ENCODE measurements around the gene NEUROG3.

The NEUROG3 gene

DNA sequence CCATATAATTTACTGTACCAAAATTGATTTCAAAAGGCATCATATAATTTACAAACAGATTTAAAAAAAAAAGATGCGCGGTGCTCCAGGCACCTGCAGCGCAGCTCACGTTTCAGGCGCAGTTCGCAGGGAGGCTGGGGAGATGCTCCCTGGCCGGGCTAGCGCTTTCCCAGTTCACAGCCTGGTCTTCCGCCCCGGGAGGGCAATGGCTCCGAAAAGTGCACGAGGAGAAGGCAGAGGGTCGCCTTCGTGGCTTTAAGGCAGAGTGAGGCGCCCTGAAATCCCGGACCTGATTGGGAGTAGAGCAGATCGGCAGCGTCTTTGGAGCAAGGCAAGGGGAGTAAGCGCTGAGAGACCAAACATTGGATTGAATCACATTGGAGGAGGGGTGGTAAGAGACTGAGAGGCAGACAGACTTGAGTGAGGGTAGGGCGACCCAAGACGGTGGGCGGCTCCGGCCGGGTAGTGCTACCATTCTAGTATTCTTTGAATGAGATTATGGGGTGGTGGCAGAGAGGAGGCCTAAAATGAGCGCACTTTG, 1.5 kb downstream of the NEUROG3 start:
- ChIA-PET CTCF (no interaction called here), POLR2A (no interaction called here)
- peaks cover 0 to 7% (median 0%) of the 10 kb centered on the region in 5 experiments for H3K9me3 ChIP-seq (ENCODE audit: control extremely low read depth in 1 of 5, control insufficient read depth in 4 of 5, insufficient read depth in 2 of 5, low read depth in 1 of 5, low read length in 4 of 5)
- H3K36me3 ChIP-seq (ENCODE audit: control insufficient read depth in 4 of 4, insufficient read depth in 4 of 4, low read length in 3 of 4), result no peaks in the 10 kb centered on the region
- H3K4me3 ChIP-seq (ENCODE audit: control insufficient read depth in 1 of 7, extremely low read depth in 1 of 7, insufficient read depth in 4 of 7, low read depth in 2 of 7, low read length in 6 of 7), result no peak overlapping the region
- H3K4me1 ChIP-seq (ENCODE audit: control extremely low read depth in 1 of 4, control insufficient read depth in 4 of 4, insufficient read depth in 4 of 4, low read length in 3 of 4), result peaks cover 0 to 35% (median 26%) of the 10 kb centered on the region in 4 experiments
- 4% methylated on average over 25 of the region's 25 CpGs for WGBS (ENCODE audit: insufficient coverage)
- H3K27me3 ChIP-seq (replicated peaks in 2 of 5; ENCODE audit: control insufficient read depth in 4 of 5, insufficient read depth in 5 of 5, low read length in 4 of 5), result peaks cover 16 to 100% (median 72%) of the 10 kb centered on the region in 5 experiments
- DNase-seq, result no peak
- no peak overlapping the region for H3K27ac ChIP-seq (ENCODE audit: insufficient read depth in 1 of 2, low read depth in 1 of 2, low read length in 2 of 2, poor library complexity in 1 of 2, severe bottlenecking in 2 of 2)

DNA sequence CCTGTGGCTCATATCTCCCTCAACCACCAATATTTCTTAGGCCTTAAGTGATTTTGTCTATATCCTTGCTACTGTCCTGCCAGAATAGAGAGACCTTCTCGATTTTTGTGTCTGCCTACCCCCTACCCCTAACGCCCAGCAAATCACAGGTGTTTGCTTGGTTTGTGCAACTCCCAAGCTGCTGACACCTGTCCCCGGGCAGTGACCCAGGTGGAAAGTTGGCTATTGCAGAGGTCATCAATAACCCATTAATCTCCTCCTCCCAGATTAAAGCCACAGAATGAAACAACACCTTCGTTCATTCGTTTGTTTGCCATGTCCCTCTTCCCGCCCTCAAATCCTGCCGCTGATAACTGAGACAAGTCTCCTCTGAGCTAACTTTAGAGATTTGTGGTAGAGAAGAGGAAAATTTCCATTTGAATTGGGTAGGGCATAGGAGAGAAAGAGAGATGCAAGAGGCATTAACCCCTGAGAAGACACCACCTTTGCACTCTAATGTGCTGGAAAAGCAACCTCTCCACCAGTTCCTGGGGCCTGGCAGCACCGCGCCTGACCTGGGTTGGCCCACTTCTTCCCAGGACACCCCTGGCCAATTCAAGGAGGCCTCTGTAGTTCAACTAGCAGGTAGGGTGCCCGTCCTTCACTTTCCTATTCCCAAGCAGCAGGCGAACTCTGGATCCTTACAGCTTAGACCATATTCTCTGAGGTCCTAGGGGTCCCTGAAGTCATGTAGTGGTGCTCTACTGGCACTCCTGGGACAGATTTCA, 3.0 kb downstream of the NEUROG3 start:
- WGBS (ENCODE audit: insufficient coverage), result 2% methylated on average over 6 of the region's 11 CpGs
- H3K4me3 ChIP-seq (ENCODE audit: control insufficient read depth in 1 of 7, extremely low read depth in 1 of 7, insufficient read depth in 4 of 7, low read depth in 2 of 7, low read length in 6 of 7), result no peak overlapping the region
- POLR2A ChIA-PET, result no interaction called here

DNA sequence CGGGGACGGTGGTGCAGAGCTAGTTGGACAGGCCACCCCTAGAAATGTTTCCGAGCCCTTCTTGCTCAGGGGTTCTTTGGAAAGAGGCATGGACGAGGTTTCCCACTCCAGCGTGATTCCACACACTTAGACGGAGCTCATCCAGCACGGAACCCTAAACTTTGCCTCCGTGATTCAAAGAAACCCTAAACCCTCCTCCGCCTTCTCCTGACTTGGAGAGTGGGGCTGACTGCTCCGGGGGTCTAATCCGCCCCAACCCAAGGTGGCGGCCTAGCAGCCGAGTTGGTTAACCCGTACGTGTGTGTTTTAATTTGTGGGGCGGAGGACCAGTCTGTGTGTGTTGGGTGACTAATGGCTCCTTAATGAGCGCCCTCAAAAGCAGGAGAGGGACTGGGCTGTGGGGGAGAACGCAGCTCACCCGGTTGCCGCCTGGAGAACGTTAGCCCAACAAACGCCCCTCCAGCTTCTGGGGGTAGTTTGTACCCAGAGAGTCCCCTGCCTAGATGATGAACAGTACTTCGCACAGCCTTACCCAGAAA, 3.8 kb downstream of the NEUROG3 start:
- CTCF ChIA-PET, result interaction anchor here (1.2 kb wide), 1 partner anchor 68 kb away, joined by 3 read pairs; no protein-coding TSS in a partner anchor
- H3K27me3 ChIP-seq (replicated peaks in 2 of 5; ENCODE audit: control insufficient read depth in 4 of 5, insufficient read depth in 5 of 5, low read length in 4 of 5), result peaks cover 16 to 98% (median 57%) of the 10 kb centered on the region in 5 experiments
- no peak overlapping the region for H3K27ac ChIP-seq (ENCODE audit: insufficient read depth in 1 of 2, low read depth in 1 of 2, low read length in 2 of 2, poor library complexity in 1 of 2, severe bottlenecking in 2 of 2)
- no peaks in the 10 kb centered on the region for H3K36me3 ChIP-seq (ENCODE audit: control insufficient read depth in 4 of 4, insufficient read depth in 4 of 4, low read length in 3 of 4)
- DNase-seq, result no peak
- POLR2A ChIA-PET, result no interaction called here
- peaks cover 0 to 7% (median 0%) of the 10 kb centered on the region in 5 experiments for H3K9me3 ChIP-seq (ENCODE audit: control extremely low read depth in 1 of 5, control insufficient read depth in 4 of 5, insufficient read depth in 2 of 5, low read depth in 1 of 5, low read length in 4 of 5)
- H3K4me1 ChIP-seq (ENCODE audit: control extremely low read depth in 1 of 4, control insufficient read depth in 4 of 4, insufficient read depth in 4 of 4, low read length in 3 of 4), result peaks cover 0 to 33% (median 25%) of the 10 kb centered on the region in 4 experiments
- WGBS (ENCODE audit: insufficient coverage), result 8% methylated on average over 22 of the region's 23 CpGs
- H3K4me3 ChIP-seq (ENCODE audit: control insufficient read depth in 1 of 7, extremely low read depth in 1 of 7, insufficient read depth in 4 of 7, low read depth in 2 of 7, low read length in 6 of 7), result no peak overlapping the region

More for the DNA sequence above, 3.0 kb downstream of the NEUROG3 start:
- Histone ChIP-seq H3K27ac (ENCODE audit: insufficient read depth in 1 of 2, low read depth in 1 of 2, low read length in 2 of 2, poor library complexity in 1 of 2, severe bottlenecking in 2 of 2) (no peak overlapping the region), H3K9me3 (ENCODE audit: control extremely low read depth in 1 of 5, control insufficient read depth in 4 of 5, insufficient read depth in 2 of 5, low read depth in 1 of 5, low read length in 4 of 5) (peaks cover 0 to 7% (median 0%) of the 10 kb centered on the region in 5 experiments), H3K4me1 (ENCODE audit: control extremely low read depth in 1 of 4, control insufficient read depth in 4 of 4, insufficient read depth in 4 of 4, low read length in 3 of 4) (peaks cover 0 to 35% (median 26%) of the 10 kb centered on the region in 4 experiments), H3K27me3 (replicated peaks in 2 of 5; ENCODE audit: control insufficient read depth in 4 of 5, insufficient read depth in 5 of 5, low read length in 4 of 5) (peaks cover 16 to 99% (median 65%) of the 10 kb centered on the region in 5 experiments), H3K36me3 (ENCODE audit: control insufficient read depth in 4 of 4, insufficient read depth in 4 of 4, low read length in 3 of 4) (no peaks in the 10 kb centered on the region)
- CTCF ChIA-PET, result no interaction called here
- no peak for DNase-seq

DNA sequence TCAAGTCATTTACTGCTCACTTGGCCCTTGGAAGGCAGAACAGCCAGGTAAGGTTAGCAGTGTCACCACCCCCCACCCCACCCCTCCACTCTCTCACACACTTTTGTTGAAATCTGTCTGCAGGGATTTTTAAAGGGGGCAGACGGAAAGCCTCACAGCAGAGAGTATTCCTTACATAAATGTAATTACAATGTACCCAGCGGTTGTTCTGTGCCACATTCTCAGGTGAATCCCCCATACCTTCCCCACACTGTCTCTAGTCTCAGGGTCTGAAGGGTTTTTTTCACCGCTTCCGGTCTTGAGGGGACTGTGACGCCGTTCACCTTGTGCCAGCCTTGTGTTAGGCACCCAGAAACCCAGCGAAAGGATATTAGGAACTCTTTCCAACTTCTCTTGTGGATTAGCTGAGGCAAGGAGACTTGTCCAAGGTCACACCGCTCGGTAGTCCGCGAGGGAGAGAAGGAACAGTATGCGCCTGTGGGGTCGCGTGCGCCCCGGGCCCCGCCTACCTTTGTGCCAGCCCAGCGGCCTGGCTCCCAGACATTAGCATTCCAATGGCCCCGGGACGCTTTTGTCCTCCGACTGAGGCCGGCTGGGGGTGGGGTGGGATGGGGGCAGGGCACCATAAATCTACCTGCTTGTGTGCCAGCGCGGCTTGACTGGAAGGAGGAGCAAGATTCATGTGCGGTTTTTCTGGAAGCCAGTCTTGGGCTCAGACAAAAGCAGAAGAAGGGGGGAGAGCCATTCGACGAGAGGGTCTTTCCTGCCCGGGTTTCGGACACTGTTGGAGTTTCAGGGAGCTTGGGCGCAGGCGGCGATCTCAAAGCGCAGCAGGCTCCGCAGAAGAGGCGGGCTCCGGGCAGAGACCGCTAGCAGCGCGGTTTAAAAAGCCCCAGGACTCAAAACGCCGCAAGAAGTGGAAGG, 4.5 kb downstream of the NEUROG3 start:
- ChIA-PET POLR2A (no interaction called here), CTCF (interaction anchor here (1.2 kb wide), 1 partner anchor 68 kb away, joined by 3 read pairs; no protein-coding TSS in a partner anchor)
- no peak for DNase-seq
- Histone ChIP-seq H3K27ac (ENCODE audit: insufficient read depth in 1 of 2, low read depth in 1 of 2, low read length in 2 of 2, poor library complexity in 1 of 2, severe bottlenecking in 2 of 2) (no peak overlapping the region), H3K4me3 (ENCODE audit: control insufficient read depth in 1 of 7, extremely low read depth in 1 of 7, insufficient read depth in 4 of 7, low read depth in 2 of 7, low read length in 6 of 7) (no peak overlapping the region), H3K9me3 (ENCODE audit: control extremely low read depth in 1 of 5, control insufficient read depth in 4 of 5, insufficient read depth in 2 of 5, low read depth in 1 of 5, low read length in 4 of 5) (peaks cover 0 to 7% (median 0%) of the 10 kb centered on the region in 5 experiments), H3K27me3 (replicated peaks in 2 of 5; ENCODE audit: control insufficient read depth in 4 of 5, insufficient read depth in 5 of 5, low read length in 4 of 5) (peaks cover 12 to 98% (median 57%) of the 10 kb centered on the region in 5 experiments), H3K4me1 (ENCODE audit: control extremely low read depth in 1 of 4, control insufficient read depth in 4 of 4, insufficient read depth in 4 of 4, low read length in 3 of 4) (peaks cover 0 to 26% (median 18%) of the 10 kb centered on the region in 4 experiments), H3K36me3 (ENCODE audit: control insufficient read depth in 4 of 4, insufficient read depth in 4 of 4, low read length in 3 of 4) (no peaks in the 10 kb centered on the region)
- WGBS (ENCODE audit: insufficient coverage), result 6% methylated on average over 38 of the region's 41 CpGs

DNA sequence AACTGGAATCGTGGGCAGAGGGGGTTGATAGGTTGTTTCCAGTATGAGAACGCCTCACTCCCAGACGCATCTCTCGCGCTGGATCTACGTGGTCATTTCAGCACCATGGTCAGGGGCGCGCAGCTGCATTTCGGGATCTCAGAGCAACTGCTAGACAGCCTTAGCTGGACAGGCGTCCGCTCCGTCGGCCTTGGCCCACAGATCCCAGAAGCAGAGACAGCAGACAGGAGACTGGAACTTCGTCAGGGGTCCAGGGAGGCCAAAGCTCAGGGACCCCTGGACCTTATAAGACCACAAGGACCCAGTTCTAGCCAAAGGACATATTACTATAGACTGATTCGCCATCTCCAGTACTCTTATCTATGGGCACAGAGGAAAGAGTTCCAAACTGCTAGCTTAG, 5.3 kb downstream of the NEUROG3 start:
- WGBS (ENCODE audit: insufficient coverage), result 7% methylated on average over 15 of the region's 15 CpGs
- Histone ChIP-seq H3K4me1 (ENCODE audit: control extremely low read depth in 1 of 4, control insufficient read depth in 4 of 4, insufficient read depth in 4 of 4, low read length in 3 of 4) (peaks cover 0 to 18% (median 11%) of the 10 kb centered on the region in 4 experiments), H3K27me3 (replicated peaks in 2 of 5; ENCODE audit: control insufficient read depth in 4 of 5, insufficient read depth in 5 of 5, low read length in 4 of 5) (peaks cover 12 to 94% (median 57%) of the 10 kb centered on the region in 5 experiments), H3K4me3 (ENCODE audit: control insufficient read depth in 1 of 7, extremely low read depth in 1 of 7, insufficient read depth in 4 of 7, low read depth in 2 of 7, low read length in 6 of 7) (no peak overlapping the region), H3K27ac (ENCODE audit: insufficient read depth in 1 of 2, low read depth in 1 of 2, low read length in 2 of 2, poor library complexity in 1 of 2, severe bottlenecking in 2 of 2) (no peak overlapping the region), H3K36me3 (ENCODE audit: control insufficient read depth in 4 of 4, insufficient read depth in 4 of 4, low read length in 3 of 4) (no peaks in the 10 kb centered on the region), H3K9me3 (ENCODE audit: control extremely low read depth in 1 of 5, control insufficient read depth in 4 of 5, insufficient read depth in 2 of 5, low read depth in 1 of 5, low read length in 4 of 5) (peaks cover 0 to 7% (median 0%) of the 10 kb centered on the region in 5 experiments)
- POLR2A ChIA-PET, result no interaction called here
- CTCF ChIA-PET, result interaction anchor here (1.4 kb wide), 1 partner anchor 9 kb away, joined by 5 read pairs; no protein-coding TSS in a partner anchor
- DNase-seq, result peak in 2 of 3 donors; percentile 68 to 70

DNA sequence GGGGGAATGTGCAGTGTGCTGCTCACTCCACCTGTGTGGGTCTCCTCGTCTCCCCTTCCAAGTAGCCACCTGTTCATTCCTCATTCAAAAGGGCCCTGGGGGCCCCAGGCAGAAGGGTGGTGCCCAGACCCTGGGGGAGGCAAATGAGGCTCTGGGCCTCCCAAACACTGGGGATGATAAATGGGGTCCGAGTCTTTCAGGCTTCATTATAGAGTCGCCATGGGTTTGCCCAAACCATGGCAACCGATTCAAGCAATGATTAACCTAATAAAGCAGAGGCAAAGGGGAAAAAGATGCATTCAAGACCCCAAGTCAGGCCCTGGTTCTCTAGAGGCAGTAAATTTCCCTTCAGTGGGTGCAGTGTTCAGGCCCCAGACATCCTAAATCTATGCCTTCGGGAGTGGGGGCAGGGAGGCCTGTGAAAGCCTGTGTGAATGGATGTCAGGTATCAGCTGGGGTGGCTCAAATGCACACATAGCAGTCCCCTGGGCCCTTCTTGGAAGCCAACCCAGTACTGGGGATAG, 10.4 kb downstream of the NEUROG3 start:
- Histone ChIP-seq H3K4me1 (ENCODE audit: control extremely low read depth in 1 of 4, control insufficient read depth in 4 of 4, insufficient read depth in 4 of 4, low read length in 3 of 4) (peaks cover 0 to 7% (median 3%) of the 10 kb centered on the region in 4 experiments), H3K9me3 (ENCODE audit: control extremely low read depth in 1 of 5, control insufficient read depth in 4 of 5, insufficient read depth in 2 of 5, low read depth in 1 of 5, low read length in 4 of 5) (peaks cover 0 to 4% (median 0%) of the 10 kb centered on the region in 5 experiments), H3K4me3 (ENCODE audit: control insufficient read depth in 1 of 7, extremely low read depth in 1 of 7, insufficient read depth in 4 of 7, low read depth in 2 of 7, low read length in 6 of 7) (no peak overlapping the region), H3K36me3 (ENCODE audit: control insufficient read depth in 4 of 4, insufficient read depth in 4 of 4, low read length in 3 of 4) (no peaks in the 10 kb centered on the region), H3K27ac (ENCODE audit: insufficient read depth in 1 of 2, low read depth in 1 of 2, low read length in 2 of 2, poor library complexity in 1 of 2, severe bottlenecking in 2 of 2) (no peak overlapping the region), H3K27me3 (replicated peaks in 2 of 5; ENCODE audit: control insufficient read depth in 4 of 5, insufficient read depth in 5 of 5, low read length in 4 of 5) (peaks cover 7 to 44% (median 21%) of the 10 kb centered on the region in 5 experiments)
- WGBS (ENCODE audit: insufficient coverage), result 83% methylated on average over 3 of the region's 5 CpGs
- CTCF ChIA-PET, result no interaction called here
- DNase-seq, result no peak
- POLR2A ChIA-PET, result no interaction called here

All from common myeloid progenitor, CD34-positive (primary cell).